SK-N-SH (cell line): Measurements from ENCODE around the gene R3HDML. TPM values are rescaled to one million over a fixed set of nuclear protein-coding genes. Genes with fewer than 3 reads are reported as not detected.

ENCODE experiments used
- CTCF ChIA-PET: fragments of 300-600, 350-600 bp; formaldehyde crosslinking; extraction: SDS; loops from one replicate; lab custom pipeline; 2021; lab: Yijun Ruan, JAX
- POLR2A ChIA-PET: fragments of 350-600 bp; sonication (Branson Sonifier 250); formaldehyde crosslinking; extraction: SDS; loops from one replicate; lab custom pipeline; 2020; ENCODE audit warnings: antibody characterized with exemption, inconsistent platforms; lab: Yijun Ruan, JAX
- DNase-seq: peaks from one replicate; pipeline ENCODE4 v3.0.0; 2012
- H2AFZ ChIP-seq: fragments of 200-600 bp; sonication (generic); 2 replicates; pipeline ENCODE4 v1.8.1; 2016; ENCODE audit warnings: antibody characterized with exemption, mild to moderate bottlenecking, low read depth
- H3F3A ChIP-seq: fragments of 200-600 bp; sonication (generic); replicated peaks from 2 replicates; pipeline ENCODE3; 2016; ENCODE audit warnings: antibody characterized with exemption, mild to moderate bottlenecking; ENCODE audit not compliant: insufficient read depth
- H3K27ac ChIP-seq, 2 experiments: fragments of 200-500 bp in 1 of 2; fragments of 200-600 bp in 1 of 2; sonication (Bioruptor generic) in 1 of 2; sonication (generic), shearing (Covaris generic) in 1 of 2; 2 replicates each; pipeline versions ENCODE4 v1.5.1 to v1.6.1; 2014 to 2016; ENCODE audit warnings: low read depth in 2 of 2, inconsistent platforms in 1 of 2, low read length in 1 of 2, mild to moderate bottlenecking in 1 of 2, mixed read lengths in 1 of 2
- H3K27me3 ChIP-seq: fragments of 200-600 bp; sonication (generic), shearing (Covaris generic); 2 replicates; pipeline ENCODE4 v1.6.1; 2016; ENCODE audit warnings: mixed run types; ENCODE audit not compliant: insufficient read depth
- H3K36me3 ChIP-seq, 2 experiments: fragments of 200-500 bp in 1 of 2; fragments of 200-600 bp in 1 of 2; sonication (Bioruptor generic) in 1 of 2; sonication (generic) in 1 of 2; replicated peaks in 1 of 2; 2 replicates each; pipeline versions ENCODE3 to v1.5.1; 2014 to 2016; ENCODE audit warnings: low read length in 1 of 2, mild to moderate bottlenecking in 1 of 2; ENCODE audit not compliant: insufficient read depth in 2 of 2, control insufficient read depth in 1 of 2
- H3K4me1 ChIP-seq, 2 experiments: fragments of 200-500 bp in 1 of 2; fragments of 200-600 bp in 1 of 2; sonication (Bioruptor generic) in 1 of 2; sonication (generic), shearing (Covaris generic) in 1 of 2; 2 replicates each; pipeline versions ENCODE4 v1.5.1 to v1.6.1; 2014 to 2016; ENCODE audit warnings: low read depth in 1 of 2, low read length in 1 of 2, mixed run types in 1 of 2; ENCODE audit not compliant: insufficient read depth in 2 of 2, control insufficient read depth in 1 of 2
- H3K4me2 ChIP-seq: fragments of 200-600 bp; sonication (generic), shearing (Covaris generic); 2 replicates; pipeline ENCODE4 v1.6.1; 2017; ENCODE audit warnings: mixed run types
- H3K4me3 ChIP-seq, 2 experiments: fragments of 200-500 bp in 1 of 2; fragments of 200-600 bp in 1 of 2; sonication (Bioruptor generic) in 1 of 2; sonication (generic), shearing (Covaris generic) in 1 of 2; 2 replicates each; pipeline versions ENCODE4 v1.5.1 to v1.8.1; 2014 to 2016; ENCODE audit warnings: low read depth in 2 of 2, inconsistent platforms in 1 of 2, low read length in 1 of 2, mild to moderate bottlenecking in 1 of 2, mixed read lengths in 1 of 2, moderate library complexity in 1 of 2
- H3K79me2 ChIP-seq: fragments of 200-600 bp; sonication (generic); 2 replicates; pipeline ENCODE4 v1.8.1; 2017; ENCODE audit warnings: mild to moderate bottlenecking; ENCODE audit not compliant: insufficient read depth
- H3K9ac ChIP-seq: fragments of 200-600 bp; sonication (generic); 2 replicates; pipeline ENCODE4 v1.6.1; 2017; ENCODE audit warnings: mixed run types
- H3K9me2 ChIP-seq: fragments of 200-600 bp; sonication (generic); 2 replicates; pipeline ENCODE4 v1.6.1; 2017; ENCODE audit warnings: mixed run types
- H3K9me3 ChIP-seq: fragments of 200-600 bp; sonication (generic); 2 replicates; pipeline ENCODE4 v1.6.1; 2017; ENCODE audit warnings: mixed run types, mild to moderate bottlenecking, moderate library complexity
- H4K20me1 ChIP-seq: fragments of 200-600 bp; sonication (generic); 2 replicates; pipeline ENCODE4 v1.6.1; 2017; ENCODE audit warnings: mild to moderate bottlenecking, mixed run types; ENCODE audit not compliant: insufficient read depth
- CHD2 ChIP-seq: fragments of 150-350 bp; IDR thresholded peaks from 2 replicates; pipeline ENCODE4 v1.6.1; 2018; ENCODE audit warnings: low read length; ENCODE audit not compliant: partially characterized antibody
- CTCF ChIP-seq: fragments of 200-600 bp; sonication (generic); IDR thresholded peaks from 2 replicates; pipeline ENCODE4 v1.6.1; 2017; ENCODE audit warnings: antibody characterized with exemption, mild to moderate bottlenecking, moderate library complexity
- ELF1 ChIP-seq: IDR thresholded peaks from 2 replicates; pipeline ENCODE4 v1.4.0; 2012
- EZH2phosphoT487 ChIP-seq: fragments of 200-600 bp; sonication (generic); IDR thresholded peaks from 2 replicates; pipeline ENCODE4 v1.6.1; 2017; ENCODE audit warnings: low read depth, mixed run types, mild to moderate bottlenecking, antibody characterized with exemption, moderate library complexity, borderline replicate concordance
- FOSL2 ChIP-seq: IDR thresholded peaks from 2 replicates; pipeline ENCODE4 v1.4.0; 2012; ENCODE audit warnings: low read depth, mild to moderate bottlenecking, moderate library complexity, borderline replicate concordance
- FOXJ3 ChIP-seq: sonication (generic); formaldehyde crosslinking; IDR thresholded peaks from 2 replicates; pipeline ENCODE4 v1.5.1; 2020; ENCODE audit warnings: mild to moderate bottlenecking, missing genetic modification reagents
- JUND ChIP-seq: IDR thresholded peaks from 2 replicates; pipeline ENCODE4 v1.4.0; 2012
- MEF2A ChIP-seq: IDR thresholded peaks from 2 replicates; pipeline ENCODE4 v1.4.0; 2012; ENCODE audit warnings: low read depth, borderline replicate concordance
- NFIC ChIP-seq: IDR thresholded peaks from 2 replicates; pipeline ENCODE4 v1.4.0; 2012; ENCODE audit warnings: borderline replicate concordance
- NRF1 ChIP-seq: IDR thresholded peaks from 2 replicates; pipeline ENCODE4 v1.6.1; 2012; ENCODE audit warnings: low read depth, mild to moderate bottlenecking, low read length
- PBX3 ChIP-seq: IDR thresholded peaks from 2 replicates; pipeline ENCODE4; 2012
- POLR2AphosphoS5 ChIP-seq: IDR thresholded peaks from 2 replicates; pipeline ENCODE4 v1.6.1; 2012; ENCODE audit warnings: low read depth, low read length
- RAD21 ChIP-seq: IDR thresholded peaks from 2 replicates; pipeline ENCODE4 v1.6.1; 2012; ENCODE audit warnings: mild to moderate bottlenecking, low read length
- REST ChIP-seq: IDR thresholded peaks from 2 replicates; pipeline ENCODE4 v1.6.1; 2012; ENCODE audit warnings: mild to moderate bottlenecking, low read depth, low read length, moderate library complexity
- RXRA ChIP-seq: IDR thresholded peaks from 2 replicates; pipeline ENCODE4 v1.4.0; 2012; ENCODE audit warnings: low read depth, mild to moderate bottlenecking, borderline replicate concordance
- TAF1 ChIP-seq: IDR thresholded peaks from 2 replicates; pipeline ENCODE4 v1.6.1; 2012; ENCODE audit warnings: low read depth, mild to moderate bottlenecking, low read length, moderate library complexity, borderline replicate concordance
- TEAD4 ChIP-seq: IDR thresholded peaks from 2 replicates; pipeline ENCODE4 v1.4.0; 2012; ENCODE audit warnings: mild to moderate bottlenecking, borderline replicate concordance; ENCODE audit not compliant: insufficient read depth
- WGBS: methylation state at CpG from one replicate; pipeline ENCODE4 v1.1.6; 2017; ENCODE audit warnings: low lambda C conversion rate; 5-methylcytosine and 5-hydroxymethylcytosine counted together
- polyA plus RNA-seq, 3 experiments: library from polyadenylated mRNA; depleted of rRNA; stranded (reverse); fragments of >200 nt; gene quantifications; 2 replicates each; pipeline ENCODE4 v1.2.3, GENCODE V29; 2012
- TF ChIP-seq, protein P1 (sequence below): fragments of 150-350 bp; IDR thresholded peaks from 2 replicates; pipeline ENCODE4 v1.6.1; 2016; ENCODE audit warnings: mild to moderate bottlenecking, low read depth, low read length

Gene R3HDML
- polyA plus RNA-seq, 1 of the 3 experiments (the other 2 are of a cell fraction) = not detected

GRCh38 chr20:44394702-44395460 is 58.0 kb downstream of the R3HDML start:
- ChIA-PET CTCF (interaction anchor here (1.0 to 2.6 kb wide), 6 partner anchors 10 to 215 kb away, joined by 3 to 14 read pairs (median 6); no protein-coding TSS in a partner anchor), POLR2A (no interaction called here)
- H3K4me1 ChIP-seq = no peaks in the 10 kb centered on the region
- no peaks in the 10 kb centered on the region for H3K79me2 ChIP-seq
- 66% methylated on average over 10 of the region's 15 CpGs for WGBS
- H3K4me2 ChIP-seq = no peak overlapping the region
- H3K4me3 ChIP-seq = no peak overlapping the region
- H3K9ac ChIP-seq = no peak overlapping the region
- H3F3A ChIP-seq = no peaks in the 10 kb centered on the region
- peaks cover 11% of the 10 kb centered on the region; the same call in 1 of the 2 replicates for H3K27me3 ChIP-seq
- DNase-seq = no peak
- no peak overlapping the region for H3K27ac ChIP-seq
- TF ChIP-seq NRF1 = no peak
- TF ChIP-seq JUND = no peak
- TF ChIP-seq RXRA = no peak
- H3K36me3 ChIP-seq = no peaks in the 10 kb centered on the region
- no peaks in the 10 kb centered on the region for H4K20me1 ChIP-seq
- no peaks in the 10 kb centered on the region for H3K9me2 ChIP-seq
- no peaks in the 10 kb centered on the region for H3K9me3 ChIP-seq
- H2AFZ ChIP-seq = no peak overlapping the region

DNA sequence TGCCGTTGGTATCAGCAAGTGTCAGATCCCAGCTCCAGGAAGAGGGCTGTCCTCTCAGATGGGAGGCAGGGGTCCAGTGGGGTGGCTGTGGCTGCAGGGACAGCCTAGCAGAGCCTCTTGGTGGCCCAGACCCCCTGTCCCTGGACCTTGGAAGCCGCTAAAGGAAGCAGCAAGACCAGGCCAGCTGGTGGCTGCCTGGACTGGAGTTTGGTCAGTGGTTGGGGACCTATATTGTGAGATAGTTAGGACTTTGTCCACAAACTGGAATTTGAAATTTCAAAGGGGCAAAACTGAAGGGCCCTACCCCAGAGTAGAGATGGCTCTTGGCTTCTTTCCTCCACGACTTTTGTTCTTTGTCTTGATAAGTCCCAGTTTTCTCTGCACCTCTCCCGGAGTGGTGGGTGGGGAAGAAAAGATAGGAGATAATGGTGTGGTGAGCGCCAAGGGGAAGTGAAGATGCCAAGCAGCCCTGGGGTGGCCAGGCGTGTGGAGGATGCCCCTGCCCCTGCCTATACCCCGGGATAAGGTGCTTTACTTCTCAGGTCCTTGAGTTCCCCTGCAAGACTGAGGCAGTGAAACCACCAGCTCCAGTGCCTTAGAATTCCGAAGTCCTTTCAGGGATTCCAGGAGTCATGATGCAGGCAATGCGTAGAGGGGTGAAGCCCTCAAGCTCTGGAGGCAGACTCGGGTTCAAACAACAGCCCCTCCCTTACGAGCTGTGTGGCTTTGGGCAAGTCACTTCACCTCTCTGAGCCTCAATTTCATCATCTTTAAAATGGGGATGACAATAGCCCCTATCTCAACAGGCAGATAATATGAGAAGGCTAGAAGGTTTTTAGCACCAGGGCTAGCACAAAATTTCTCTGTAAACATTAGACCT is 58.9 kb downstream of the R3HDML start:
- CTCF ChIA-PET = interaction anchor here (0.8 to 2.5 kb wide), 9 partner anchors 10 to 214 kb away, joined by 3 to 14 read pairs (median 3); partner anchors contain the start of gene TTPAL
- Histone ChIP-seq H3K27me3 (peaks cover 11% of the 10 kb centered on the region; the same call in 1 of the 2 replicates), H3K4me2 (no peak overlapping the region), H2AFZ (no peak overlapping the region), H3K4me1 (no peaks in the 10 kb centered on the region), H3K9ac (no peak overlapping the region), H3K9me3 (no peaks in the 10 kb centered on the region), H3K9me2 (no peaks in the 10 kb centered on the region), H3K27ac (no peak overlapping the region), H4K20me1 (no peaks in the 10 kb centered on the region), H3K36me3 (no peaks in the 10 kb centered on the region), H3K79me2 (no peaks in the 10 kb centered on the region), H3F3A (no peaks in the 10 kb centered on the region), H3K4me3 (no peak overlapping the region)
- DNase-seq = no peak
- 40% methylated on average over 11 of the region's 11 CpGs for WGBS
- POLR2A ChIA-PET = no interaction called here
- no peak for TF ChIP-seq CTCF
- TF ChIP-seq ELF1 = no peak
- no peak for TF ChIP-seq POLR2AphosphoS5
- no peak for TF ChIP-seq CHD2
- no peak for TF ChIP-seq RAD21
- no peak for TF ChIP-seq TAF1
- TF ChIP-seq NFIC = no peak
- TF ChIP-seq FOSL2 = no peak
- no peak for TF ChIP-seq TEAD4
- no peak for TF ChIP-seq FOXJ3 (CRISPR knock-in tag)
- no peak for TF ChIP-seq MEF2A
- no peak for TF ChIP-seq JUND
- TF ChIP-seq REST = no peak
- no peak for TF ChIP-seq PBX3
- no peak for TF ChIP-seq EZH2phosphoT487
- TF ChIP-seq, protein P1, sequence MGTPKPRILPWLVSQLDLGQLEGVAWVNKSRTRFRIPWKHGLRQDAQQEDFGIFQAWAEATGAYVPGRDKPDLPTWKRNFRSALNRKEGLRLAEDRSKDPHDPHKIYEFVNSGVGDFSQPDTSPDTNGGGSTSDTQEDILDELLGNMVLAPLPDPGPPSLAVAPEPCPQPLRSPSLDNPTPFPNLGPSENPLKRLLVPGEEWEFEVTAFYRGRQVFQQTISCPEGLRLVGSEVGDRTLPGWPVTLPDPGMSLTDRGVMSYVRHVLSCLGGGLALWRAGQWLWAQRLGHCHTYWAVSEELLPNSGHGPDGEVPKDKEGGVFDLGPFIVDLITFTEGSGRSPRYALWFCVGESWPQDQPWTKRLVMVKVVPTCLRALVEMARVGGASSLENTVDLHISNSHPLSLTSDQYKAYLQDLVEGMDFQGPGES = no peak
